ENCODE results near the gene HK2.

Gene HK2

DNA sequence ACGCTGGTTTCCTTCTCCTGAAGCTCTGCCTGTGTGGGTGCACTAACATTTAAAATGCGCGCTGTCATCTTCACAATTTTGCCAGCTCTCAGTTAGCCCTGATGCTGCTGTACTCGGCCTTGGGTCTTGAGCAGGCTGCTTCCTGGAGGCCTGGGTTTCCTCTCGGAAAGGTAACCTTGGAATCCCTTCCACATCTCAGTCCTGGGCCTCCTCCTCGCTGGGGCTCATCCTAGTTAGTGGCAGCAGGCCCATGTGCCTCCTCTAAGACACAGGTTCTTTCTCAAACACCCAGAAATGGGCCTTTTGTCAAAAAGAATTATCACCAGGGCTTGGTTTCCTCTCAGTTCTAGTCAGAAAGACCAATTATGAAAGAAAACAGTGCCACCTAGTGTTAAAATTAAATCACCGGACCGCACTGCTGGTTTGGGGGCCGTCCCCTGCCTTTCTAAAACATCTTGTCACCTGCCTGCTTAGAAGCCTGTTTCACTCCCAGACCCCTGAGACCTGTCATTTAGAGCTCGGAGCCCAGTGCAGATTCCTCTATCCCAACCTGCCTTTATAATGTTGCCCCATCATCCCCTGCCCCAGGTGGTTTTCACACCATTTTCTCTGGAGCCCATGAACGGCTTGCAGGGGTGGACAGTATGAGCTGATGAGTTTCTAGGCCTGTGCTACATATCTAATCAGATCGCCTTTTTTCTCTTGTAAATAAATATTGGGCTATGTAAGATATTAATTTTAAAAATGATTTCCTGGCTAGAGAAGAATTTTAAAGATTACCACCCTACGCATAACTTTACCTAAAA is 42.4 kb downstream of the HK2 start:
- peak; percentile 44 for DNase-seq
- TF ChIP-seq, protein P1, sequence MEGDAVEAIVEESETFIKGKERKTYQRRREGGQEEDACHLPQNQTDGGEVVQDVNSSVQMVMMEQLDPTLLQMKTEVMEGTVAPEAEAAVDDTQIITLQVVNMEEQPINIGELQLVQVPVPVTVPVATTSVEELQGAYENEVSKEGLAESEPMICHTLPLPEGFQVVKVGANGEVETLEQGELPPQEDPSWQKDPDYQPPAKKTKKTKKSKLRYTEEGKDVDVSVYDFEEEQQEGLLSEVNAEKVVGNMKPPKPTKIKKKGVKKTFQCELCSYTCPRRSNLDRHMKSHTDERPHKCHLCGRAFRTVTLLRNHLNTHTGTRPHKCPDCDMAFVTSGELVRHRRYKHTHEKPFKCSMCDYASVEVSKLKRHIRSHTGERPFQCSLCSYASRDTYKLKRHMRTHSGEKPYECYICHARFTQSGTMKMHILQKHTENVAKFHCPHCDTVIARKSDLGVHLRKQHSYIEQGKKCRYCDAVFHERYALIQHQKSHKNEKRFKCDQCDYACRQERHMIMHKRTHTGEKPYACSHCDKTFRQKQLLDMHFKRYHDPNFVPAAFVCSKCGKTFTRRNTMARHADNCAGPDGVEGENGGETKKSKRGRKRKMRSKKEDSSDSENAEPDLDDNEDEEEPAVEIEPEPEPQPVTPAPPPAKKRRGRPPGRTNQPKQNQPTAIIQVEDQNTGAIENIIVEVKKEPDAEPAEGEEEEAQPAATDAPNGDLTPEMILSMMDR (IDR thresholded peaks at IDR 0.05; ENCODE audit: low read depth, low read length): peak; percentile 61
- Histone ChIP-seq H3K27ac (peak overlapping the region; percentile 14; the same call in 1 of the 2 replicates), H3K36me3 (peaks cover 85% of the 10 kb centered on the region), H3K4me3 (ENCODE audit: low read depth, low read length) (no peak overlapping the region), H3K9me3 (ENCODE audit: severe bottlenecking) (no peaks in the 10 kb centered on the region), H3K27me3 (ENCODE audit: insufficient read depth, low read depth, severe bottlenecking) (no peaks in the 10 kb centered on the region)

DNA sequence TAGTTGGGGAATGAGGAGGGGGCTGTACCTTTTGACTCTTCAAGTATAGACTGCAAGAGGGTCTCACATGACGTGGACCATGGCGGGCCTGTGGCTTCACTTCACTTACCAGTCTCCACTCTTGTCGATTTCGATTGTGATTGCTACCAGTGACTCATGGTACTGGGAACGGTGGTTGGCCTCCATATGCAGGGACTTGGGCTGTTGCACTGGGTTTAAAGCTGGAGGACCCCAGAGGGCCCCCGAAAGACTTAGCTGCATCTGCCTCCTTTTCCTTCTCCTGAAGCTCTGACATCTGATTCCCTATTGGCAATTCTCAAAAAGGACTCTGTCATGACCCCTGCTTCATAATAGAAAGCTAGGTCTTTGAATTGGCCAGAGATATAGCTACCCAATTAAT is 43.4 kb downstream of the HK2 start:
- TF ChIP-seq, protein P1 (IDR thresholded peaks at IDR 0.05; ENCODE audit: low read depth, low read length): no peak

DNA sequence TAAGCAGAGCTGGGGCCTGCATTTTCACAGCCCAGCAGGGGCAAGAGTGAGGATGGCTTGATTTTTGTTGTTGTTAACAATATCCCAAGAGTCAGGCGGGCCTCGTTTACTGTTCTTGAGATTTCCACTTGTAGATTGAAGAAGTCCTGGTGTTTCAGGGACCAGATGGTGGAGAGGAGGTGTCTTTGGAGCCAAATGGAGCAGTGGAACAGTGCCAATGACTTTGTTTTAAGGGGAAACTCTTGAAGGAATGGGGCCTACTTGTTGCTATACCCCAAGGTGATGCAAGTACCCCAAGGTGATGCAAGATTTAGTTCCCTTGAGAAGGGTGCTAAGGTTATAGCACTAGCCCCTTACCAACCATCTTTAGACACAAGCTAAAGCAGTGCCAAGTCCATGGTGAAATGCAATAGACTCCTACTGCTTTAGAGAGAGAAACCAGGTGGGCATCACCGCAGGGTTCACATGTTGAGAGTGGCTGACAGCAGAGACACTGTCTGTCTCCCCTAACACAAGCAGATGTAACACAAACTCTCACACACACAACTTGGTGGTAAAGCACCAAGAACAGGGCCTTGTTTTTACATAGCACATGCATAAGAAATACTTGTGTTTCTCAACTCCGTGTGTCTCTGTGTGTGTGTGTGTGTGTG is 44.0 kb downstream of the HK2 start:
- Histone ChIP-seq H3K9me3 (ENCODE audit: severe bottlenecking) (no peaks in the 10 kb centered on the region), H3K4me3 (ENCODE audit: low read depth, low read length) (no peak overlapping the region), H3K36me3 (peaks cover 87% of the 10 kb centered on the region), H3K27me3 (ENCODE audit: insufficient read depth, low read depth, severe bottlenecking) (no peaks in the 10 kb centered on the region), H3K27ac (no peak overlapping the region)
- DNase-seq: no peak
- TF ChIP-seq, protein P1 (IDR thresholded peaks at IDR 0.05; ENCODE audit: low read depth, low read length): no peak

More for the DNA sequence above, 43.4 kb downstream of the HK2 start:
- H3K9me3 ChIP-seq (ENCODE audit: severe bottlenecking): no peaks in the 10 kb centered on the region
- no peak overlapping the region for H3K27ac ChIP-seq
- DNase-seq: no peak
- no peaks in the 10 kb centered on the region for H3K27me3 ChIP-seq (ENCODE audit: insufficient read depth, low read depth, severe bottlenecking)
- H3K36me3 ChIP-seq: peaks cover 87% of the 10 kb centered on the region
- H3K4me3 ChIP-seq (ENCODE audit: low read depth, low read length): no peak overlapping the region

DNA sequence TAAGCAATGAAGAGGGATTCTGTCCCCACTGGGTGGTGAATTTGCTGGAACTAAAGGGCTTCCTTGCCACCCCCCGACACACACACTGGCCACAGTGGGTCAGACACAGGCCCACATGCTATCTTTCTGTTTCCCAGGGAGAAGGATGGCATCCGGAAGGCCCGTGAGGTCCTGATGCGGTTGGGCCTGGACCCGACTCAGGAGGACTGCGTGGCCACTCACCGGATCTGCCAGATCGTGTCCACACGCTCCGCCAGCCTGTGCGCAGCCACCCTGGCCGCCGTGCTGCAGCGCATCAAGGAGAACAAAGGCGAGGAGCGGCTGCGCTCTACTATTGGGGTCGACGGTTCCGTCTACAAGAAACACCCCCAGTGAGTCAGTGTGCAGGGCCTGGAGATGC is 44.6 kb downstream of the HK2 start:
- no peak overlapping the region for H3K4me3 ChIP-seq (ENCODE audit: low read depth, low read length)
- peaks cover 87% of the 10 kb centered on the region for H3K36me3 ChIP-seq
- no peak overlapping the region for H3K27ac ChIP-seq
- H3K27me3 ChIP-seq (ENCODE audit: insufficient read depth, low read depth, severe bottlenecking): no peaks in the 10 kb centered on the region
- H3K9me3 ChIP-seq (ENCODE audit: severe bottlenecking): no peaks in the 10 kb centered on the region
- no peak for DNase-seq
- TF ChIP-seq, protein P1 (IDR thresholded peaks at IDR 0.05; ENCODE audit: low read depth, low read length): no peak

DNA sequence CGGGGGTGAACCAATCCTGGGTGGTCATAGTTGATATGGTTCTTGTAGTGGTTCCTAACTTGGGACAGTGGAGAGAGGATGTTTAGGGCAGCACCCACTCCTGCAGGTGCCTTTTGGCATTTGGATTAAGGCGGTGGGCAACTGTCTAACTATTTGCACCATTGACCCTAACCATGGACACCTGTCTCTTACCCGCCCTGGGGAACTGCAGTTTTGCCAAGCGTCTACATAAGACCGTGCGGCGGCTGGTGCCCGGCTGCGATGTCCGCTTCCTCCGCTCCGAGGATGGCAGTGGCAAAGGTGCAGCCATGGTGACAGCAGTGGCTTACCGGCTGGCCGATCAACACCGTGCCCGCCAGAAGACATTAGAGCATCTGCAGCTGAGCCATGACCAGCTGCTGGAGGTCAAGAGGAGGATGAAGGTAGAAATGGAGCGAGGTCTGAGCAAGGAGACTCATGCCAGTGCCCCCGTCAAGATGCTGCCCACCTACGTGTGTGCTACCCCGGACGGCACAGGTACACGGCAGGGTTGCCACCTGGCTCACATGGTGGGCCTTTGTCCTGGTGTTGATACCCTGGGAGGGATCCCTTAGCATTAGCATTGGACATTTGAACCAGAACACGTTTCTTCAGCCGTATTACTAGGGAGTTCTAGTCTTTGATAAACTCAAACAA is 46.3 kb downstream of the HK2 start:
- H3K9me3 ChIP-seq (ENCODE audit: severe bottlenecking): no peaks in the 10 kb centered on the region
- H3K27me3 ChIP-seq (ENCODE audit: insufficient read depth, low read depth, severe bottlenecking): no peaks in the 10 kb centered on the region
- TF ChIP-seq, protein P1 (IDR thresholded peaks at IDR 0.05; ENCODE audit: low read depth, low read length): no peak
- no peak for DNase-seq
- H3K36me3 ChIP-seq: peaks cover 91% of the 10 kb centered on the region
- H3K4me3 ChIP-seq (ENCODE audit: low read depth, low read length): no peak overlapping the region
- no peak overlapping the region for H3K27ac ChIP-seq

All from WERI-Rb-1 (cell line).